NOMO-1 (cell line): ENCODE results near the gene NTRK3.
A peak's percentile ranks its signal among the peaks of the same experiment; 100 is the strongest.

Experiments
- DNase-seq, 2 experiments: peaks; one replicate each; lab custom pipeline; 2025; ENCODE audit not compliant: unreplicated experiment in 2 of 2; lab: John Stamatoyannopoulos, UW

Gene NTRK3

GRCh38 chr15:88188300-88188699, 68.2 kb downstream of the NTRK3 start:
- no peak for DNase-seq

GRCh38 chr15:88187195-88187594, 69.3 kb downstream of the NTRK3 start:
- DNase-seq, result no peak

GRCh38 chr15:88185584-88185983, 71.0 kb downstream of the NTRK3 start:
- DNase-seq, result no peak

- DNase-seq, result no peak
Measured at GRCh38 chr15:88181613-88182012, 74.9 kb downstream of the NTRK3 start.

- DNase-seq, result peak in 1 of 2 experiments; percentile 13
Measured at GRCh38 chr15:88179562-88179961, 77.0 kb downstream of the NTRK3 start.

- DNase-seq, result peak in 1 of 2 experiments; percentile 27
Measured at GRCh38 chr15:88178631-88179030, 77.9 kb downstream of the NTRK3 start.

- no peak for DNase-seq
Measured at GRCh38 chr15:88177451-88177850, 79.1 kb downstream of the NTRK3 start.

- no peak for DNase-seq
Measured at GRCh38 chr15:88174571-88174970, 82.0 kb downstream of the NTRK3 start.

GRCh38 chr15:88166082-88166993, 90.2 kb downstream of the NTRK3 start:
- peak in 1 of 2 experiments; percentile 6 for DNase-seq

GRCh38 chr15:88161636-88162035, 94.9 kb downstream of the NTRK3 start:
- DNase-seq, result no peak

- DNase-seq, result no peak
Measured at GRCh38 chr15:88155310-88155709, 101.2 kb downstream of the NTRK3 start.

GRCh38 chr15:88152672-88153071, 103.9 kb downstream of the NTRK3 start:
- no peak for DNase-seq

GRCh38 chr15:88147760-88148159, 108.8 kb downstream of the NTRK3 start:
- no peak for DNase-seq

GRCh38 chr15:88144921-88145653, 111.5 kb downstream of the NTRK3 start:
- no peak for DNase-seq

GRCh38 chr15:88142121-88142520, 114.4 kb downstream of the NTRK3 start:
- no peak for DNase-seq

- DNase-seq, result no peak
Measured at GRCh38 chr15:88141269-88141889, 115.2 kb downstream of the NTRK3 start.

GRCh38 chr15:88140398-88140797, 116.1 kb downstream of the NTRK3 start:
- no peak for DNase-seq

- DNase-seq, result no peak
Measured at GRCh38 chr15:88139936-88140335, 116.6 kb downstream of the NTRK3 start.

GRCh38 chr15:88133795-88134194, 122.7 kb downstream of the NTRK3 start:
- DNase-seq, result no peak

- no peak for DNase-seq
Measured at GRCh38 chr15:88132499-88132898, 124.0 kb downstream of the NTRK3 start.

- no peak for DNase-seq
Measured at GRCh38 chr15:88131937-88132336, 124.6 kb downstream of the NTRK3 start.
